PC-3 (cell line): ENCODE results near the gene GPC3. TPM values are rescaled to one million over a fixed set of nuclear protein-coding genes. Genes with fewer than 3 reads are reported as not detected.

Source experiments
- ATAC-seq: fragments of 200-7000 bp; cut with Tn5 transposase; 2 replicates; pipeline ENCODE4 v1.9.1; 2020; ENCODE audit warnings: mild to moderate bottlenecking, moderate library complexity
- BruUV-seq: library from RNA; stranded (reverse); fragments of 400-500 nt; replicated peaks from 2 replicates; lab custom pipeline; 2021; lab: Mats Ljungman, UMichigan
- CTCF ChIA-PET: fragments of 300-600 bp; sonication (Branson Sonifier 250); formaldehyde crosslinking; loops from one replicate; lab custom pipeline; 2022; ENCODE audit warnings: antibody characterized with exemption; lab: Charles Lee
- POLR2A ChIA-PET: fragments of 300-600 bp; sonication (Branson Sonifier 250); formaldehyde crosslinking; loops from one replicate; lab custom pipeline; 2022; ENCODE audit warnings: antibody characterized with exemption; ENCODE audit not compliant: unreplicated experiment; lab: Charles Lee
- DNase-seq: peaks from one replicate; pipeline ENCODE4 v3.0.0-alpha.2; 2015
- H2AFZ ChIP-seq: fragments of 300-600 bp; sonication (generic); 2 replicates; pipeline ENCODE4 v1.6.0; 2016; ENCODE audit warnings: antibody characterized with exemption, low read length
- H3F3A ChIP-seq: fragments of 300-600 bp; sonication (generic); one replicate; pipeline ENCODE4 v1.6.0; 2017; ENCODE audit warnings: antibody characterized with exemption, low read length, control low read depth, mild to moderate bottlenecking; ENCODE audit not compliant: unreplicated experiment
- H3K27ac ChIP-seq: fragments of 300-600 bp; sonication (generic); 2 replicates; pipeline ENCODE4 v1.5.1; 2016; ENCODE audit warnings: mild to moderate bottlenecking, low read length
- H3K27me3 ChIP-seq: fragments of 300-600 bp; sonication (generic); 2 replicates; pipeline ENCODE4 v1.6.1; 2016; ENCODE audit warnings: low read length, mixed read lengths
- H3K36me3 ChIP-seq: fragments of 300-600 bp; sonication (generic); 2 replicates; pipeline ENCODE4 v1.6.1; 2016; ENCODE audit warnings: low read depth, mixed run types, low read length, mixed read lengths
- H3K4me1 ChIP-seq: fragments of 300-600 bp; sonication (generic); 2 replicates; pipeline ENCODE4 v1.5.1; 2016; ENCODE audit warnings: low read length; ENCODE audit not compliant: insufficient read depth
- H3K4me2 ChIP-seq: fragments of 300-600 bp; sonication (generic); 2 replicates; pipeline ENCODE4 v1.6.0; 2016; ENCODE audit warnings: low read length
- H3K4me3 ChIP-seq: fragments of 300-600 bp; sonication (generic); 2 replicates; pipeline ENCODE4 v1.5.1; 2016; ENCODE audit warnings: mild to moderate bottlenecking, low read length, mixed read lengths
- H3K79me2 ChIP-seq: fragments of 300-600 bp; sonication (generic); 2 replicates; pipeline ENCODE4 v1.6.1; 2017; ENCODE audit warnings: low read length, mixed read lengths
- H3K9ac ChIP-seq: fragments of 300-600 bp; sonication (generic); 2 replicates; pipeline ENCODE4 v1.6.0; 2016; ENCODE audit warnings: mild to moderate bottlenecking, low read length
- H3K9me2 ChIP-seq: fragments of 300-600 bp; sonication (generic); replicated peaks from 2 replicates; pipeline ENCODE4 v1.6.1; 2016; ENCODE audit warnings: mixed run types, low read length, mixed read lengths
- H3K9me3 ChIP-seq: fragments of 300-600 bp; sonication (generic); 2 replicates; pipeline ENCODE4 v1.6.1; 2016; ENCODE audit warnings: low read length, mixed read lengths
- H4K20me1 ChIP-seq: fragments of 300-600 bp; sonication (generic); 2 replicates; pipeline ENCODE4 v1.6.1; 2016; ENCODE audit warnings: low read length, mixed read lengths
- CTCF ChIP-seq: fragments of 300-600 bp; sonication (generic); conservative IDR thresholded peaks from 2 replicates; pipeline ENCODE4 v1.5.1; 2017; ENCODE audit warnings: antibody characterized with exemption, low read depth, mild to moderate bottlenecking, low read length
- EZH2 ChIP-seq: fragments of 300-600 bp; sonication (generic); IDR thresholded peaks from one replicate; pipeline ENCODE4 v1.6.1; 2017; ENCODE audit warnings: antibody characterized with exemption, mild to moderate bottlenecking, low read length; ENCODE audit not compliant: unreplicated experiment
- EZH2phosphoT487 ChIP-seq: fragments of 300-600 bp; sonication (generic); IDR thresholded peaks from 2 replicates; pipeline ENCODE4 v1.6.1; 2018; ENCODE audit warnings: mild to moderate bottlenecking, antibody characterized with exemption, low read length, borderline replicate concordance
- intact Hi-C: fragments of 100-400 bp; cut with micrococcal nuclease; formaldehyde crosslinking; loops from 2 replicates; pipeline ENCODE4 v1.9.0; 2023
- total RNA-seq: library from RNA; depleted of rRNA; stranded (reverse); fragments of >200 nt; gene quantifications from 2 replicates; pipeline ENCODE4 v1.2.3, GENCODE V29; 2014

The GPC3 gene
- total RNA-seq, 1 experiment from 2014 or later, result not detected

GRCh38 chrX:133495464-133496391, 489.7 kb downstream of the GPC3 start:
- H4K20me1 ChIP-seq, result no peaks in the 10 kb centered on the region
- no peaks in the 10 kb centered on the region for H3K9me3 ChIP-seq
- no peaks in the 10 kb centered on the region for H3K27me3 ChIP-seq
- H3K9me2 ChIP-seq, result no peaks in the 10 kb centered on the region
- no peak for TF ChIP-seq EZH2phosphoT487
- no peak for TF ChIP-seq EZH2
- no peak for TF ChIP-seq CTCF
- no peak overlapping the region for H3K27ac ChIP-seq
- ChIA-PET POLR2A (no interaction called here), CTCF (interaction anchor here (0.5 kb wide), 1 partner anchor 53 kb away, joined by 5 read pairs; no protein-coding TSS in a partner anchor)
- H3K79me2 ChIP-seq, result no peaks in the 10 kb centered on the region
- peaks cover 4% of the 10 kb centered on the region; the same call in 1 of the 2 replicates for H3K4me1 ChIP-seq
- no TSS peak for BruUV-seq
- no peak for DNase-seq
- no peaks in the 10 kb centered on the region for H3F3A ChIP-seq
- no peak overlapping the region for H3K4me2 ChIP-seq
- ATAC-seq, result no peak; the same call in 1 of the 2 replicates
- H3K9ac ChIP-seq, result no peak overlapping the region
- intact Hi-C loops, result no loop called here
- no peaks in the 10 kb centered on the region for H3K36me3 ChIP-seq
- H3K4me3 ChIP-seq, result no peak overlapping the region
- H2AFZ ChIP-seq, result peak overlapping the region; percentile 47; the same call in 1 of the 2 replicates

GRCh38 chrX:133493366-133493765, 492.0 kb downstream of the GPC3 start:
- Histone ChIP-seq H3K27me3 (no peaks in the 10 kb centered on the region), H4K20me1 (no peaks in the 10 kb centered on the region), H3K9me2 (no peaks in the 10 kb centered on the region), H3K4me1 (no peaks in the 10 kb centered on the region), H3K9ac (no peak overlapping the region), H3K27ac (no peak overlapping the region), H3K79me2 (no peaks in the 10 kb centered on the region), H3K36me3 (no peaks in the 10 kb centered on the region), H3K9me3 (no peaks in the 10 kb centered on the region), H3K4me2 (no peak overlapping the region), H3K4me3 (no peak overlapping the region), H3F3A (no peaks in the 10 kb centered on the region), H2AFZ (no peak overlapping the region)
- ATAC-seq, result no peak
- intact Hi-C loops, result no loop called here
- BruUV-seq, result no TSS peak
- ChIA-PET POLR2A (no interaction called here), CTCF (no interaction called here)
- DNase-seq, result no peak
- no peak for TF ChIP-seq EZH2phosphoT487
- TF ChIP-seq CTCF, result no peak
- no peak for TF ChIP-seq EZH2

GRCh38 chrX:133490955-133491354, 494.4 kb downstream of the GPC3 start:
- POLR2A ChIA-PET, result no interaction called here

More at GRCh38 chrX:133490955-133491354, 494.4 kb downstream of the GPC3 start:
- no peak overlapping the region for H3K27ac ChIP-seq
- no peaks in the 10 kb centered on the region for H3K9me3 ChIP-seq
- H3K4me3 ChIP-seq, result no peak overlapping the region
- H3K79me2 ChIP-seq, result no peaks in the 10 kb centered on the region
- no peak overlapping the region for H3K9ac ChIP-seq
- no peak overlapping the region for H3K4me2 ChIP-seq
- H3K9me2 ChIP-seq, result no peaks in the 10 kb centered on the region
- ATAC-seq (no peak), DNase-seq (no peak)
- H4K20me1 ChIP-seq, result no peaks in the 10 kb centered on the region
- no peak for TF ChIP-seq CTCF
- TF ChIP-seq EZH2phosphoT487, result no peak
- no peak for TF ChIP-seq EZH2
- intact Hi-C loops, result no loop called here
- CTCF ChIA-PET, result no interaction called here
- no peaks in the 10 kb centered on the region for H3F3A ChIP-seq
- no peaks in the 10 kb centered on the region for H3K27me3 ChIP-seq
- no peak overlapping the region for H2AFZ ChIP-seq
- no peaks in the 10 kb centered on the region for H3K4me1 ChIP-seq
- no peaks in the 10 kb centered on the region for H3K36me3 ChIP-seq
- BruUV-seq, result no TSS peak
